Breast epithelium (tissue), 3 donors: ENCODE data around the gene HNRNPL.

Source experiments
- POLR2A ChIP-seq: fragments of 450-650 bp; IDR thresholded peaks from one replicate; pipeline ENCODE4 v1.6.1; 2016; ENCODE audit warnings: antibody characterized with exemption, mild to moderate bottlenecking, moderate library complexity
- POLR2AphosphoS5 ChIP-seq, 3 donors: sonication (generic); formaldehyde crosslinking; IDR thresholded peaks; one replicate each; pipeline ENCODE4 v1.6.1; 2017; ENCODE audit warnings: antibody characterized with exemption in 3 of 3
- TF ChIP-seq, protein P1 (sequence below), 3 donors: fragments of 450-650 bp; IDR thresholded peaks; one replicate each; pipeline ENCODE4 v1.5.1; 2016 to 2017; ENCODE audit warnings: antibody characterized with exemption in 3 of 3, mild to moderate bottlenecking in 3 of 3, moderate library complexity in 3 of 3

- TF ChIP-seq POLR2AphosphoS5 (IDR thresholded peaks at IDR 0.05) (no peak), POLR2A (no peak)
- TF ChIP-seq, protein P1, sequence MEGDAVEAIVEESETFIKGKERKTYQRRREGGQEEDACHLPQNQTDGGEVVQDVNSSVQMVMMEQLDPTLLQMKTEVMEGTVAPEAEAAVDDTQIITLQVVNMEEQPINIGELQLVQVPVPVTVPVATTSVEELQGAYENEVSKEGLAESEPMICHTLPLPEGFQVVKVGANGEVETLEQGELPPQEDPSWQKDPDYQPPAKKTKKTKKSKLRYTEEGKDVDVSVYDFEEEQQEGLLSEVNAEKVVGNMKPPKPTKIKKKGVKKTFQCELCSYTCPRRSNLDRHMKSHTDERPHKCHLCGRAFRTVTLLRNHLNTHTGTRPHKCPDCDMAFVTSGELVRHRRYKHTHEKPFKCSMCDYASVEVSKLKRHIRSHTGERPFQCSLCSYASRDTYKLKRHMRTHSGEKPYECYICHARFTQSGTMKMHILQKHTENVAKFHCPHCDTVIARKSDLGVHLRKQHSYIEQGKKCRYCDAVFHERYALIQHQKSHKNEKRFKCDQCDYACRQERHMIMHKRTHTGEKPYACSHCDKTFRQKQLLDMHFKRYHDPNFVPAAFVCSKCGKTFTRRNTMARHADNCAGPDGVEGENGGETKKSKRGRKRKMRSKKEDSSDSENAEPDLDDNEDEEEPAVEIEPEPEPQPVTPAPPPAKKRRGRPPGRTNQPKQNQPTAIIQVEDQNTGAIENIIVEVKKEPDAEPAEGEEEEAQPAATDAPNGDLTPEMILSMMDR (IDR thresholded peaks at IDR 0.05), result no peak
Measured at GRCh38 chr19:38841787-38842438, 7.9 kb downstream of the HNRNPL start.
